HG03039 (cell line): ENCODE results near the gene CHN1.

Source experiments
- ATAC-seq: cut with Tn5 transposase; IDR thresholded peaks from one replicate; pipeline ENCODE4 v1.9.1; 2021; ENCODE audit warnings: mild to moderate bottlenecking, moderate library complexity; ENCODE audit not compliant: unreplicated experiment

Gene CHN1

GRCh38 chr2:175010848-175011254 is 5.7 kb upstream of the CHN1 start:
- ATAC-seq = no peak

GRCh38 chr2:175009917-175010621 is 4.9 kb upstream of the CHN1 start:
- ATAC-seq = no peak

GRCh38 chr2:175008801-175009495 is 3.8 kb upstream of the CHN1 start:
- no peak for ATAC-seq

- ATAC-seq = no peak
These were observed 2.8 kb upstream of the CHN1 start for GRCh38 chr2:175008009-175008408.

- ATAC-seq = no peak
These were observed 2.3 kb upstream of the CHN1 start for GRCh38 chr2:175007510-175007909.

GRCh38 chr2:175006281-175006680 is 1.1 kb upstream of the CHN1 start:
- ATAC-seq = no peak

GRCh38 chr2:175005733-175006264 is 618 bp upstream of the CHN1 start:
- ATAC-seq = no peak

- ATAC-seq = peak; percentile 8
These were observed 526 bp downstream of the CHN1 start for GRCh38 chr2:175004730-175004979.

- ATAC-seq = no peak
These were observed 1.1 kb downstream of the CHN1 start for GRCh38 chr2:175003875-175004729.

- ATAC-seq = no peak
These were observed 2.5 kb downstream of the CHN1 start for GRCh38 chr2:175002547-175003274.

GRCh38 chr2:175001566-175001965 is 3.6 kb downstream of the CHN1 start:
- ATAC-seq = no peak

- ATAC-seq = no peak
These were observed 8.1 kb downstream of the CHN1 start for GRCh38 chr2:174997110-174997509.

GRCh38 chr2:174996622-174997021 is 8.6 kb downstream of the CHN1 start:
- no peak for ATAC-seq

- no peak for ATAC-seq
These were observed 10.8 kb downstream of the CHN1 start for GRCh38 chr2:174994381-174994780.

- ATAC-seq = no peak
These were observed 12.3 kb downstream of the CHN1 start for GRCh38 chr2:174992886-174993285.

- no peak for ATAC-seq
These were observed 19.6 kb downstream of the CHN1 start for GRCh38 chr2:174985614-174986013.

- ATAC-seq = no peak
These were observed 20.6 kb downstream of the CHN1 start for GRCh38 chr2:174984561-174984960.

GRCh38 chr2:174981331-174981730 is 23.9 kb downstream of the CHN1 start:
- ATAC-seq = no peak

GRCh38 chr2:174979996-174980395 is 25.2 kb downstream of the CHN1 start:
- ATAC-seq = no peak

- no peak for ATAC-seq
These were observed 27.8 kb downstream of the CHN1 start for GRCh38 chr2:174977364-174977763.

GRCh38 chr2:174974131-174974530 is 31.1 kb downstream of the CHN1 start:
- no peak for ATAC-seq
